Osteoblast (primary cell): ENCODE measurements around the gene NCF2. TPM values are rescaled to one million over a fixed set of nuclear protein-coding genes. Genes with fewer than 3 reads are reported as not detected.

Experiments
- DNase-seq: peaks from one replicate; pipeline ENCODE4 v3.0.0; 2011; ENCODE audit warnings: low spot score, mixed read lengths; ENCODE audit not compliant: insufficient read length; ENCODE audit errors: missing footprints
- H2AFZ ChIP-seq: 2 replicates; pipeline ENCODE4 v1.6.0; 2011; ENCODE audit warnings: mild to moderate bottlenecking, low read length
- H3K27ac ChIP-seq: 2 replicates; pipeline ENCODE4 v1.5.1; 2011; ENCODE audit warnings: mild to moderate bottlenecking, low read depth, low read length, moderate library complexity
- H3K27me3 ChIP-seq: 2 replicates; pipeline ENCODE4 v1.6.0; 2012; ENCODE audit warnings: mild to moderate bottlenecking, control low read depth, inconsistent platforms, low read length, moderate library complexity; ENCODE audit not compliant: insufficient read depth
- H3K36me3 ChIP-seq: 2 replicates; pipeline ENCODE4 v1.5.1; 2011; ENCODE audit warnings: mild to moderate bottlenecking, low read length, control low read depth, moderate library complexity; ENCODE audit not compliant: insufficient read depth
- H3K4me1 ChIP-seq: 2 replicates; pipeline ENCODE4 v1.5.1; 2011; ENCODE audit warnings: mild to moderate bottlenecking, low read length, control low read depth, moderate library complexity; ENCODE audit not compliant: insufficient read depth
- H3K4me2 ChIP-seq: 2 replicates; pipeline ENCODE4 v1.6.0; 2011; ENCODE audit warnings: mild to moderate bottlenecking, low read length; ENCODE audit not compliant: insufficient read depth
- H3K4me3 ChIP-seq: fragments of 200-600 bp; sonication (generic); 3 replicates; pipeline ENCODE4 v1.5.1; 2012; ENCODE audit warnings: mild to moderate bottlenecking, low read length, inconsistent platforms; ENCODE audit not compliant: insufficient read depth
- H3K79me2 ChIP-seq: 2 replicates; pipeline ENCODE4 v1.6.0; 2012; ENCODE audit warnings: mild to moderate bottlenecking, low read length, control low read depth, inconsistent platforms; ENCODE audit not compliant: insufficient read depth
- H3K9me3 ChIP-seq: 2 replicates; pipeline ENCODE4 v1.5.1; 2011; ENCODE audit warnings: low read depth, low read length, control low read depth
- H4K20me1 ChIP-seq: 2 replicates; pipeline ENCODE4 v1.6.0; 2012; ENCODE audit warnings: mild to moderate bottlenecking, low read length, control low read depth; ENCODE audit not compliant: insufficient read depth
- CTCF ChIP-seq: IDR thresholded peaks from 2 replicates; pipeline ENCODE4 v1.5.1; 2011; ENCODE audit warnings: mild to moderate bottlenecking, low read depth, low read length, moderate library complexity; ENCODE audit errors: extremely low read depth
- total RNA-seq: library from RNA; depleted of rRNA; stranded (reverse); fragments of >200 nt; gene quantifications from 2 replicates; pipeline ENCODE4 v1.2.3, GENCODE V29; 2012

NCF2 gene
- total RNA-seq, 1 donor = 2.2 TPM

- Histone ChIP-seq H3K79me2 (no peaks in the 10 kb centered on the region), H3K27me3 (no peaks in the 10 kb centered on the region), H3K27ac (no peak overlapping the region), H3K9me3 (no peaks in the 10 kb centered on the region), H3K4me2 (no peak overlapping the region), H3K36me3 (no peaks in the 10 kb centered on the region), H3K4me1 (no peaks in the 10 kb centered on the region), H4K20me1 (no peaks in the 10 kb centered on the region), H2AFZ (no peak overlapping the region), H3K4me3 (no peak overlapping the region)
- TF ChIP-seq CTCF = no peak
- DNase-seq = peak; percentile 42
These were observed 3.8 kb downstream of the NCF2 start for GRCh38 chr1:183586455-183586854.

- H3K4me3 ChIP-seq = no peak overlapping the region
- no peaks in the 10 kb centered on the region for H3K36me3 ChIP-seq
- H3K27me3 ChIP-seq = no peaks in the 10 kb centered on the region
- H3K27ac ChIP-seq = no peak overlapping the region
- H3K4me2 ChIP-seq = no peak overlapping the region
- H3K79me2 ChIP-seq = no peaks in the 10 kb centered on the region
- no peak overlapping the region for H2AFZ ChIP-seq
- no peaks in the 10 kb centered on the region for H3K4me1 ChIP-seq
- no peak for TF ChIP-seq CTCF
- peak; percentile 84 for DNase-seq
- no peaks in the 10 kb centered on the region for H4K20me1 ChIP-seq
- no peaks in the 10 kb centered on the region for H3K9me3 ChIP-seq
These were observed 5.2 kb downstream of the NCF2 start for GRCh38 chr1:183585038-183585437.

GRCh38 chr1:183584147-183584546 is 6.1 kb downstream of the NCF2 start:
- H3K4me3 ChIP-seq = no peak overlapping the region

GRCh38 chr1:183583466-183583865 is 6.8 kb downstream of the NCF2 start:
- Histone ChIP-seq H3K9me3 (no peaks in the 10 kb centered on the region), H3K79me2 (no peaks in the 10 kb centered on the region), H3K36me3 (no peaks in the 10 kb centered on the region), H4K20me1 (no peaks in the 10 kb centered on the region), H3K4me3 (no peak overlapping the region), H3K27me3 (no peaks in the 10 kb centered on the region), H3K4me1 (no peaks in the 10 kb centered on the region), H3K4me2 (no peak overlapping the region), H3K27ac (no peak overlapping the region), H2AFZ (no peak overlapping the region)
- no peak for TF ChIP-seq CTCF
- no peak for DNase-seq

More at GRCh38 chr1:183584147-183584546, 6.1 kb downstream of the NCF2 start:
- Histone ChIP-seq H3K4me2 (no peak overlapping the region), H2AFZ (no peak overlapping the region), H4K20me1 (no peaks in the 10 kb centered on the region), H3K9me3 (no peaks in the 10 kb centered on the region), H3K27ac (no peak overlapping the region), H3K36me3 (no peaks in the 10 kb centered on the region), H3K79me2 (no peaks in the 10 kb centered on the region), H3K4me1 (no peaks in the 10 kb centered on the region), H3K27me3 (no peaks in the 10 kb centered on the region)
- no peak for TF ChIP-seq CTCF
- DNase-seq = no peak
